Left ventricle myocardium superior (tissue), 1 donor: ENCODE measurements around the gene RWDD3. TPM values are rescaled to one million over a fixed set of nuclear protein-coding genes. Genes with fewer than 3 reads are reported as not detected.

ENCODE experiments used
- ATAC-seq: fragments of 200-7000 bp; cut with Tn5 transposase; one replicate; pipeline ENCODE4 v1.9.1; 2020; ENCODE audit warnings: mild to moderate bottlenecking, moderate library complexity
- DNase-seq: peaks from one replicate; pipeline ENCODE4 v3.0.0-alpha.2; 2020
- intact Hi-C: fragments of 100-400 bp; cut with micrococcal nuclease; formaldehyde crosslinking; loops from one replicate; pipeline ENCODE4 v1.11.0; 2022
- long read RNA-seq: library from polyadenylated mRNA; unstranded; transcript quantifications from one replicate; pipeline ENCODE4 v2.0.0, GENCODE V29; 2021
- total RNA-seq: library from RNA; stranded (reverse); fragmentation: NEBNext Ultra II Directional; extraction: Animal tissue kit (Norgen Biotek cat#: 25700); gene quantifications from one replicate; pipeline ENCODE4 v1.2.1, GENCODE V29; 2021
- donor health status: DM: no; HTN: yes; CAD: no; lungs with severe emphysema.

The RWDD3 gene
- total RNA-seq, result 15.9 TPM
- long read RNA-seq, partial matches to known transcripts, result 1 of 13 reads
- long read RNA-seq, other reads (novel, unspliced or antisense), result 7 of 13 reads

- DNase-seq, result peak; percentile 98
- intact Hi-C loops, result loop anchor here (10.0 kb wide), 2 partner anchors 59 to 149 kb away; no protein-coding TSS in a partner anchor
- ATAC-seq, result peak; percentile 94
Observed at GRCh38 chr1:95233737-95234500, at the start of gene RWDD3. Gene RWDD3, plus strand, starts transcription at chr1:95234210. Its CDS starts 21 bp downstream, at chr1:95234231.

DNA sequence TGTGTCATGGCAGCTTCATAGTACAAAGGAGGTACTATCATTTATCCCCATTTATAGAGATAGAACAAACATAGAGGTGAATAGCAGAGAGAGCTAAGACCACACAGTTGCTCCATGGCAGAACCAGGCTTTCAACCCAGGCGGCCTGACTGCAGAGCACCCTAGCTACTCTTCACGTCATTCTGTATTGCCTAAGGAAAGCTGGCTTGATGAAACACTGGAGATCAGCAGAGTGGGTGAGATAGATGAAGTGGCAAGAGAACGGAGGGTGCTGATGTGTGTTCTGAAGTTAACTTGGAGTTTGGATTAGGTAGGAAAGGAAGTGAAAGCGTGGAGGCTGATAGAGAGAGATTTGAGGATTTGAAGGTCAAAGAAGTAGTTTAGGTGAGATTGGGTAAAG lies 47.9 kb upstream of the RWDD3 start:
- intact Hi-C loops, result no loop called here
- peak; percentile 53 for ATAC-seq
- DNase-seq, result no peak

DNA sequence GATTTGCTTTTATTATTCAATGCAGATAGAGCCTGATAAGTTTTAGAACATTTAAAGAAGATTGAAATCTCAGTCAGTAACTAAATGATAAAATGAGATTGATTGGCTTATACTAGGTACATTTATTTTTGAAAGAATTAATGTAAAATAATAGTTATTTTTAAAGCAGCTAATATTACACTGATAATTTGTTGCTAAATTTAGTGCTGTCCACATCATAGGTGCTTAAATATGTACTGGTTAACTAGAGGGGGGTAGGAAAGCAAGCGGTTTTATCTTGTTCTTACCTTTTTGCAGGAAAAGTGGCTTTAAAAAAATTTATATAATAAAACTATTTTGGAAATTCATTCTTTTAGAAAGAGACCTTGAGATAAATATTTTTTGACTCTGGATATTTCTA lies 40.4 kb upstream of the RWDD3 start:
- ATAC-seq (peak; percentile 24), DNase-seq (no peak)
- intact Hi-C loops, result no loop called here

DNA sequence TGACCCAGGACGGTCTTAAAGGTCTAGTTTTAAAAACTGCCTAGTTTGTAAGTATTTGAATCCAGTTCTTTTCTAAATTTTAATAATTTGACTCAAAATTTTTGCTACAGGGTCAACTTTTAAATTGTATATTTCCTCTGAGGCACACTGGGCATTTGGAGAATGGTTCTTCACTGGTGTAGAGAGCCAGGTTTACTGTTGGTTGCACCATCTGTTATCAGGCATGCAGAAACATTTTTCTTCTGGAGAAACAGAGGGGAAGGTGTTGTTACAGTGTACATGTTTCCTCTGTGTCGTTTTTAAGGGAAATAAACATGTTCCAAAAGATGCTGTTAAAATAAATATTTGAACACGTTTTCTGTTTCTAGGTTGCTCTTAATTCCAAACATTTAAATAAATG lies 39.0 kb upstream of the RWDD3 start:
- intact Hi-C loops, result no loop called here
- no peak for DNase-seq
- ATAC-seq, result no peak

- ATAC-seq (peak; percentile 85), DNase-seq (no peak)
- intact Hi-C loops, result no loop called here
Observed at GRCh38 chr1:95196017-95196416, 38.0 kb upstream of the RWDD3 start.

DNA sequence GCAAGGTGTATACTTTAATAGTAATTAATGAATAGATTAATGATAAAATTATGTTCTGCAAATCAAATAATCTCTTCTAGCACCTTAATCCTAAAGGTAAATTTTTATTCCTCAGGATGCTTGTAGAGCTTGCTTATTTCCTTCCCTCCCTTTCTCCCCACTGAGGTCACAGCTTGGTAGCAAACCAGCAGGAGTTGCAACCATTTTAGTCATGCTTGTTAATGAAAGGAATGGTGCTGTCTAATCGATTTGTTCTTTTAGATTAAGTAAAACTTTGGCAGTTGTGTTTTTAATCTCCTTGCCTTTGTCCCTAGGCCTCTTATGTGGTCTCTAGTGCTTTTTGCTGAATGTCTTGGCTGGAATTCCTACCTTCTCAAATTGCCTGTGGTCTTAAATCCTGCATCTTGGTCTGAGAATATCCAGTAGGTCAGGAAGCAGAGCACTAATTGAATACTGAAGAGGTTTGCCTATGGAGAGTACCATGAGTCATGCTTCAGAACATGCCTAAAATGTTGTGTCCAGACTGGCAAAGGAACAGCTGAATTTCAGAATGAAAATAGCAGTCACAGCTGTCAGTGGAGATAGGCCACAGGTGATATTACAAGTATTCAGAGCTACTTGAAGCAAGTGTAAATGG lies 36.3 kb upstream of the RWDD3 start:
- ATAC-seq, result peak; percentile 74
- DNase-seq, result no peak

DNA sequence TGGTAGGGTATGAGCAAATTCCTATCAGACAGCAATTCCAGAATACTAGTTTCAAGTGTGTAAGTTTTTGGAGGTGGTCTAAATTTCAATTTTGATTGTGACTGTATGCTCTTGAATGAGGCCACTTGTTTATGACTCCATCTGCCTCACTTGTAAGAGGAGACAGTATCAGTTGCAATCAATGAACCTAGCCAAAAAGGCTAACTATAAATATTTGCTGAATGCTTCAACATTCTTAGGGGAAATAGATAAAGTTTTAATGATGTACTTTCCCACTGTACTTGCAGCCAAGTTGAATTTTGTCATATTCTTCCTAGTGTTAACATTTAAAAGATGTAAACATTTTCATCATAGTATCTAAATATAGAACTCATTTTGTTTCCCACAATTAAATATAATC lies 32.1 kb upstream of the RWDD3 start:
- ATAC-seq, result no peak
- DNase-seq, result no peak
- intact Hi-C loops, result no loop called here

More for the DNA sequence above, 36.3 kb upstream of the RWDD3 start:
- intact Hi-C loops, result no loop called here

DNA sequence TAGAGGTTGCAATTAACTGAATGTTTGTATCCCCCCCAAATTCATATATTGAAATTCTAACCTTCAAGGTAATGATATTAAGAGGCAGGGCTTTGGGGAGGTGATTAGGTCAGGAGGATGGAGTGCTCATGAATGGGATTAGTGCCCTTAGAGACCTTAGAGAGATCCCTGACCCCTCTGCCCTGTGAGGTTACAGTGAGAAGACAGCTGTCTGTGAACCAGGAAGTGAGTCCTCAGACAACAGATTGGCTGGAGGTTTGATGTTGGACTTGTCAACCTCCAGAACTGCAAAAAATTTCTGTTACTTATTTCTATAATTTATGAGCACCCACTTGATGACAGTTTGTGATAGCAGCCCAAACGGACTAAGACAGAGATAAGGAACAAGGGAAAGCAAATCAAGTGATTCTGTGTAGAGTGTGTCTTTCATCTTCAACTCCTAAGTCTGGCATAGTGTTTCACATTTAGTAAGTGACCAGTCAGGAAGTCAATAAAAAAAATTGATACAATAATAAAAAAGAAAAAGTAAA lies 30.0 kb upstream of the RWDD3 start:
- DNase-seq (no peak), ATAC-seq (no peak)
- intact Hi-C loops, result no loop called here

DNA sequence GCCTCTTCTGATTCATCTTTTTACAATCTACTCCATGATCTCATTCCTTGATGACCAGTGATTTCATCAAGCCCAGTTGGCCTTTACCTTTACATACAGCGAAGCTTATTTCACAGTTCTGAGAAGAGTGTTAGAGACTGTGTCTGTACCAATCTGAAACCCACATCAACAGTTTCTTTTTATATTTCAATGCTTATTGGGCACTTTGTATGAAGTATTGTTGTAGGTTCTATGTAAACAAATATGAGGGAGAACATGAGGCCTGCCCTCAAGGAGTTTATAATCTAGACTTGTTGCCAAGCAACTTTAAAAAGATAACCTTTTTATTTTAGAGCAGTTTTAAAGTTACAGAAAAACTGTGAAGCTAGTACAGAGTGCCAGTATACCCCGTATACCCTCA lies 27.5 kb upstream of the RWDD3 start:
- no peak for ATAC-seq
- no peak for DNase-seq
- intact Hi-C loops, result no loop called here

DNA sequence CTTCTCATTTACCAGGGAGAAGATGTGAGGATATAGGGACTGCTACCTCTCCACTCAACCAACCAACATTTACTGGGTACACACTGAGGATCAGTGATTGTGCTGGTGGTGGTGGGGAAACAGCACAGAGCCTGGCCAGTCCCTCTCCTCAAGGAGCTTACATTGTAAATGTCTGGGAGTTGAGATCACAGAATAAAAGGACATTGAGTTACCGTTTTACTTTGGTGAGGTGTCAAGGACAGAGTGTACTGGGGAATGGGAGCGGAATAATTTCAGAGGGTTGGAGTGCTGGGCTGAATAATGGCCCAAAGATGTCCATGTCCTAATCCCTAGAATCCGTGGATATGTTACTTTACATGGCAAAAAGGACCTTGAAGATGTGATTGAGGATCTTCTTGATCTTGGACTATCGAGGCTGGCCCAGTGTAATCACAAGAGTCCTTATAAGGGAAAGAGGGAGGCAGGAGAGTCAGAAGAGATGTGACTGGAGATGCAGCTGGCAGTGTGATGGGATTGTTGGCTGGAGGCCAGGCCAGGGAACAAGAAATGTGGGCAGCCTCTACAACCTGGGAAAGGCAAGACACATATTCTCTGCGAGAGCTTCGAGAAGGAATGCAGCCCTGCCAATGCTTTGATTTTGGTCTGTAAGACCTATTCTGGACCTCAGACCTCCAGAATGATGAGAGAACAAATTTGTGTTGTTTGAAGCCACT lies 26.6 kb upstream of the RWDD3 start:
- DNase-seq (peak; percentile 38), ATAC-seq (peak; percentile 69)
- intact Hi-C loops, result no loop called here

DNA sequence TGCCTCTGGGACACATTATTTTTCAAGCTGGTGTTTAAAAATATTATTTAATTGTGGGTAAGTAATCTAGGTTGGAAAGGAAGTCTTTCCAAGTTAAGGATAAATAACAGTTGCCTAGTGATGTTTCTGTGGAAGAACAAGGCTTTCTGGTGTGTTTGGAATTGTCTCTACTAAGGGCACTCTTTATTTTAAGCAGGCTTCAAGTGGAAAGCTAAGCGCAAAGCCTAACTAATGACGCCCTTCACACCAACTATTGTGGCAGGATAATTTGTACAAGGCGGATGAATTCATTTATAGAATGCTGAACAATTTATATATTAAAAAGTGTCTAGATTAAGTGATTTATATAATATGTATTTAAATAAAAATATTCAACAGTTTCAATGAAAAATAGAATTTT lies 25.1 kb upstream of the RWDD3 start:
- intact Hi-C loops, result no loop called here
- DNase-seq (no peak), ATAC-seq (no peak)

- DNase-seq, result no peak
- peak; percentile 41 for ATAC-seq
- intact Hi-C loops, result no loop called here
Observed at GRCh38 chr1:95209291-95209690, 24.7 kb upstream of the RWDD3 start.

DNA sequence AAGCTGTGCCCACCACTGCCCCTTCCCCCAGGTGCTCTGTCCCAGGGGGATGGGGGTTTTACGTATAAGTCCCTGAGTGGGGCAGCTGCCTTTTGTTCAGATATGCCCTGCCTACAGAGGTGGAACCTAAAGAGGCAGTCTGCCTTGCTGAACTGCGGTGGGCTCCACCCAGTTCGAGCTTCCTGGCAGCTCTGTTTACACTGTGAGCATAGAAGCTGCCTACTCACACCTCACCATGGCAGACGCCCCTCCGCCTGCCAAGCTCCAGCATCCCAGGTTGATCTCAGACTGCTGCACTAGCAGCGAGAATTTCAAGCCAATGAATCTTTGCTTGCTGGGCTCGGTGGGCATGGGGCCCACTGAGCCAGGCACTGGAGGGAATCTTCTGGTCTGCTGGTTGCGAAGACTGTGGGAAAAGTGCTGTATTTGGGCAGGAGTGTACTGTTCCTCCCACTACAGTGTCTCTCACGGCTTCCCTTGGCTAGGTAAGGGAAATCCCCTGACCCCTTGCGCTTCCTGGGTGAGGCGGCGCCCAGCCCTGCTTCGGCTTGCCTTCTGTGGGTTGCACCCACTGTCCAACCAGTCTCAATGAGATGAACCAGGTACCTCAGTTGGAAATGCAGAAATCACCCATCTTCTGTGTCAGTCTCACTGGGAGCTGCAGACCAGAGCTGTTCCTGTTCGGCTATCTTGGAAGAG lies 17.6 kb upstream of the RWDD3 start:
- no peak for ATAC-seq

GRCh38 chr1:95217371-95217770 lies 16.6 kb upstream of the RWDD3 start:
- intact Hi-C loops, result no loop called here
- DNase-seq (no peak), ATAC-seq (no peak)

More for the DNA sequence above, 17.6 kb upstream of the RWDD3 start:
- intact Hi-C loops, result no loop called here
- DNase-seq, result no peak

- ATAC-seq (no peak), DNase-seq (no peak)
- intact Hi-C loops, result no loop called here
Observed at GRCh38 chr1:95219407-95219806, 14.6 kb upstream of the RWDD3 start.

GRCh38 chr1:95221306-95221705 lies 12.7 kb upstream of the RWDD3 start:
- ATAC-seq (no peak), DNase-seq (no peak)
- intact Hi-C loops, result no loop called here

DNA sequence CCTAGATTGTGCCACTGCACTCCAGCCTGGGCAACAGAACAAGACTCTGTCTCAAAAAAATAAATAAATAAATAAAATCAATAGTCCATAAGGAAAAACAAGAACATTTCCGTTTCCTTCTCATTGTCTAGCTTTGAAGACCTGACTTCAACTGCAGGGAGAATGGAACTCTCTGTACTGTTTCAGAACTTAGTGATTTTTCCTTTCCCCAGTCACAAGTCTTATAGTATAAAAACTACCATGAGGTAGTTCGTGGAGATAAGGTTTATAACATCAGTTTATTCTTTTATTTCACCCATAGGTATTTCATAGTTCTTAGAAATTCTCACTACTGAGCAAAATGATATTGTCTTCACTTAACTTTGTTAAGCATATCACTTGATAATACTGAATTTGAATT lies 11.4 kb upstream of the RWDD3 start:
- intact Hi-C loops, result no loop called here
- no peak for DNase-seq
- no peak for ATAC-seq

DNA sequence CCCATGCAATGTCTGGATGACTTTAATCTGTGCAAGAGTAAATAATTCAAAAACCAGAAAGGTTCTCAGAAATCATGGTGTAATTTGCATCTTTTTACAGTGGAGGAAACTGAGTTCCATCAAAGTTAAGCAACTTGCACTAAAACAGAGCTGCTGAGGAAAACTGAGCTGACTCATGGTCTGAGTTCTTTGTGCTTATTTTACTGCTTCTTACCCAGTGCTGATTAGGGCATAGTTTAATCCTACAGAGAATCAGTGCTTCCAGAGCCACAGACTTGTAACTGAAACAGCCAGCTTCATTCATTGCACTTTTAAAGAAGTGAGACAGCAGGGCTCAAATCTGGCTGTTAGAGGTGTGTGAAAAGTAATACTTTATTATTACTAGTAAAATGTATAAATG lies 10.9 kb upstream of the RWDD3 start:
- no peak for DNase-seq
- intact Hi-C loops, result no loop called here
- ATAC-seq, result peak; percentile 77
